PC-9 (cell line): ENCODE data around the gene RYR1.

Experiments
- CTCF ChIP-seq: fragments of 200-600 bp; sonication (generic); conservative IDR thresholded peaks from 2 replicates; pipeline ENCODE4 v1.6.1; 2017; ENCODE audit warnings: mixed run types, antibody characterized with exemption, mild to moderate bottlenecking, moderate library complexity
- EZH2 ChIP-seq: fragments of 200-600 bp; sonication (generic); IDR thresholded peaks from 2 replicates; pipeline ENCODE4 v1.8.0; 2017; ENCODE audit warnings: antibody characterized with exemption, low read depth

GRCh38 chr19:38519168-38519567, 85.7 kb downstream of the RYR1 start:
- no peak for TF ChIP-seq CTCF
- TF ChIP-seq EZH2 = no peak
